Measurements from ENCODE around the gene LSM6.

The LSM6 gene

GRCh38 chr4:146158036-146158745 is 17.3 kb upstream of the LSM6 start:
- H3K27ac ChIP-seq (ENCODE audit: insufficient read depth, low read length, poor library complexity, severe bottlenecking), result no peak overlapping the region
- no peaks in the 10 kb centered on the region for H3K27me3 ChIP-seq (replicated peaks; ENCODE audit: control insufficient read depth, insufficient read depth, low read length, poor library complexity, severe bottlenecking)
- DNase-seq, result no peak
- no peaks in the 10 kb centered on the region for H3K36me3 ChIP-seq (ENCODE audit: control insufficient read depth, insufficient read depth, low read length)
- no peak overlapping the region for H3K4me3 ChIP-seq (ENCODE audit: insufficient read depth, low read depth, low read length, poor library complexity, severe bottlenecking)
- no peaks in the 10 kb centered on the region for H3K9me3 ChIP-seq (ENCODE audit: control insufficient read depth, low read length)
- H3K4me1 ChIP-seq (ENCODE audit: control insufficient read depth, insufficient read depth, low read length, poor library complexity, severe bottlenecking), result no peaks in the 10 kb centered on the region

DNA sequence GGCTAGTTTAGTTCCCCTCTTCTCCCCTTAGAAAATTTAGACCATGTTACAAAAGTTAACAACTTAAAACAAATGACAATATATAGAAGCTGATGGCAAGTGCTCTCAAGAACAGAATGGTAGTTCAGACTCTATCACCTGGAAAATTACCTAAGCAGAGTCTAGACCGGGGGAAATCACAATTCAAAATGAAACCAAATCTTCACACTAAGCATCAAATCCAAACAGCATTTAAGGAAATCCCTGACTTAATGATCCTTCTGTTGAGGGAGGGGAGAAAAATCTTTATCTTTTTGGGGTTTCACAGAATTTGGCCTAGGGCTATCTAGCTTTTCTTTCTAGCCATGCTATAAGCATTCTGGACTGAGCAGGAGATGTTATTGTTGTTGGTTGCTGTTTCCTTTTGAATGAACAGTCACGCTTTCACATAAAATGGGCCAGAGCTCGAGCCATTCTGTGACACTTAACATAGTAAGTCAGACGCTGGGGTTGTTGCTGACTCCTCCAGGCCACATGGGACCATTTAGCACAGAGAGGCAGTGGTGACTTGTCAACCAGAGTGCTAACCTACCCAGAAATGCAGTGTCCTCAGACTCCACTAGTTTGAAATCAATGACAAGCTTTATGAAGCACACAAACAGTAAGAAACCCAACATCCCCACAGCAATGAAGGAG is 16.0 kb upstream of the LSM6 start:
- H3K4me1 ChIP-seq (ENCODE audit: control insufficient read depth, insufficient read depth, low read length, poor library complexity, severe bottlenecking), result no peaks in the 10 kb centered on the region
- no peaks in the 10 kb centered on the region for H3K27me3 ChIP-seq (replicated peaks; ENCODE audit: control insufficient read depth, insufficient read depth, low read length, poor library complexity, severe bottlenecking)
- H3K4me3 ChIP-seq (ENCODE audit: insufficient read depth, low read depth, low read length, poor library complexity, severe bottlenecking), result no peak overlapping the region
- no peak overlapping the region for H3K27ac ChIP-seq (ENCODE audit: insufficient read depth, low read length, poor library complexity, severe bottlenecking)
- no peaks in the 10 kb centered on the region for H3K9me3 ChIP-seq (ENCODE audit: control insufficient read depth, low read length)
- no peaks in the 10 kb centered on the region for H3K36me3 ChIP-seq (ENCODE audit: control insufficient read depth, insufficient read depth, low read length)
- no peak for DNase-seq

DNA sequence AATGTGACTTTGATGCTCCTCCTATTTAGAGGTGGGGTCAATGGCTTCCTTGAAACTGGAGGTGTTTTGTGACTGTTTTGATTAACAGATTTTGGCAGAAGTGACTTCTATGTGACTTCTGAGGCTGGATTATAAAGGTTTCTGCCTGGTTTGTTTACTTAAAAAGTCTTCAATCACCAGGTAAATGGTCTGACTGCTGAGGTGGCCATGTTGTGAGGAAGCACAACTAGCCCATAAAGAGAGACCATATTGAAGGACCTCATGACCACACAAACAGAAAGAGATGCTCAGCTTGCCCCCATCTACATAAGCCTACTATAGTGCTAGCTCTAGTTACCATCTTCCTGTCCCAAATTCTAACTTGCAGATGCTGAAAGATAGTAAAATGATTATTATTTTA is 14.3 kb upstream of the LSM6 start:
- DNase-seq, result no peak
- H3K4me3 ChIP-seq (ENCODE audit: insufficient read depth, low read depth, low read length, poor library complexity, severe bottlenecking), result no peak overlapping the region
- no peaks in the 10 kb centered on the region for H3K27me3 ChIP-seq (replicated peaks; ENCODE audit: control insufficient read depth, insufficient read depth, low read length, poor library complexity, severe bottlenecking)
- no peaks in the 10 kb centered on the region for H3K9me3 ChIP-seq (ENCODE audit: control insufficient read depth, low read length)
- no peak overlapping the region for H3K27ac ChIP-seq (ENCODE audit: insufficient read depth, low read length, poor library complexity, severe bottlenecking)
- H3K4me1 ChIP-seq (ENCODE audit: control insufficient read depth, insufficient read depth, low read length, poor library complexity, severe bottlenecking), result no peaks in the 10 kb centered on the region
- H3K36me3 ChIP-seq (ENCODE audit: control insufficient read depth, insufficient read depth, low read length), result no peaks in the 10 kb centered on the region

- DNase-seq, result no peak
- Histone ChIP-seq H3K9me3 (ENCODE audit: control insufficient read depth, low read length) (no peaks in the 10 kb centered on the region), H3K36me3 (ENCODE audit: control insufficient read depth, insufficient read depth, low read length) (no peaks in the 10 kb centered on the region), H3K27ac (ENCODE audit: insufficient read depth, low read length, poor library complexity, severe bottlenecking) (no peak overlapping the region), H3K27me3 (replicated peaks; ENCODE audit: control insufficient read depth, insufficient read depth, low read length, poor library complexity, severe bottlenecking) (no peaks in the 10 kb centered on the region), H3K4me1 (ENCODE audit: control insufficient read depth, insufficient read depth, low read length, poor library complexity, severe bottlenecking) (no peaks in the 10 kb centered on the region), H3K4me3 (ENCODE audit: insufficient read depth, low read depth, low read length, poor library complexity, severe bottlenecking) (no peak overlapping the region)
These were observed 10.3 kb upstream of the LSM6 start for GRCh38 chr4:146165221-146165620.

- H3K4me1 ChIP-seq (ENCODE audit: control insufficient read depth, insufficient read depth, low read length, poor library complexity, severe bottlenecking), result no peaks in the 10 kb centered on the region
- no peak overlapping the region for H3K27ac ChIP-seq (ENCODE audit: insufficient read depth, low read length, poor library complexity, severe bottlenecking)
- no peaks in the 10 kb centered on the region for H3K36me3 ChIP-seq (ENCODE audit: control insufficient read depth, insufficient read depth, low read length)
- no peaks in the 10 kb centered on the region for H3K9me3 ChIP-seq (ENCODE audit: control insufficient read depth, low read length)
- no peaks in the 10 kb centered on the region for H3K27me3 ChIP-seq (replicated peaks; ENCODE audit: control insufficient read depth, insufficient read depth, low read length, poor library complexity, severe bottlenecking)
- H3K4me3 ChIP-seq (ENCODE audit: insufficient read depth, low read depth, low read length, poor library complexity, severe bottlenecking), result no peak overlapping the region
- DNase-seq, result no peak
These were observed 9.7 kb upstream of the LSM6 start for GRCh38 chr4:146165840-146166239.

DNA sequence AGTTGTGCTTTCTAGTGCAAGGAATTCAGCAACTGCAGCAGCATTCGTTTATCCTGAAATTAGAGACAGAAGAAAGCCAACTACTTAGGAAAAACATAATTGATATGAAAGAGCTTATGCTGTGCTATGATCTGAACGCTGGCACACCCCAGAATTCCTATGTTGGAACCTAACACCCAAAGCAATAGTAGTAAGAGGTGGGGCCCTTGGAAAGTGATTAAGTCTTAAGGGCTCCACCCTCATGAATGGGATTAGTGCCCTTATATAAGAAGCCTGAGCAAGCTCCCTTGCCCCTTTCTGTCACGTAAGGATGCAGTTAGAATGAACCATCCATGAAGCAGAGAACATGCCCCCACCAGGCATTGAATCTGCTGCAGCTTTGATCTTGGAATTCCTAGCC is 5.4 kb upstream of the LSM6 start:
- no peak for DNase-seq
- H3K27ac ChIP-seq (ENCODE audit: insufficient read depth, low read length, poor library complexity, severe bottlenecking), result no peak overlapping the region
- H3K27me3 ChIP-seq (replicated peaks; ENCODE audit: control insufficient read depth, insufficient read depth, low read length, poor library complexity, severe bottlenecking), result no peaks in the 10 kb centered on the region
- H3K4me1 ChIP-seq (ENCODE audit: control insufficient read depth, insufficient read depth, low read length, poor library complexity, severe bottlenecking), result peaks cover 3% of the 10 kb centered on the region
- H3K9me3 ChIP-seq (ENCODE audit: control insufficient read depth, low read length), result no peaks in the 10 kb centered on the region
- H3K4me3 ChIP-seq (ENCODE audit: insufficient read depth, low read depth, low read length, poor library complexity, severe bottlenecking), result no peak overlapping the region
- no peaks in the 10 kb centered on the region for H3K36me3 ChIP-seq (ENCODE audit: control insufficient read depth, insufficient read depth, low read length)

DNA sequence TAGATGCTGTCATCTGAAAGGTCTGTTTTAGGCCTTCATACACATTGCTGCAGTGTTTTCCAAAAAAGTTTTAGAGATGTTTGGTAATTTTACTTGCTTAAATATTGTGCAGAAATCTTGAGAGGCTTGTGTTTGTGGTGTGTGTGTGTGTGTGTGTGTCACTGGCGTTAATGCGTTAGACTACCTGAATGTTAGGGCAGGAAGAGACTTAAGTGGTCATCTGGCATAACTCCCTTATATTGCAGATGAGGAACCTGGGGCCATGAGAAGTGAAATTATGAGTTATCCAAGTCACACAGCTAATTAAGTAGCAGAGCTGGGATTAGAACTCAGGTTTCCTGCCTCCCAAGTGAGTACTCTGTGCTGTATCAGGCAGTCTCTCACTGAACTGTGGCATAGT is 1.4 kb downstream of the LSM6 start:
- Histone ChIP-seq H3K4me1 (ENCODE audit: control insufficient read depth, insufficient read depth, low read length, poor library complexity, severe bottlenecking) (peaks cover 23% of the 10 kb centered on the region), H3K27ac (ENCODE audit: insufficient read depth, low read length, poor library complexity, severe bottlenecking) (no peak overlapping the region), H3K36me3 (ENCODE audit: control insufficient read depth, insufficient read depth, low read length) (peaks cover 6% of the 10 kb centered on the region), H3K4me3 (ENCODE audit: insufficient read depth, low read depth, low read length, poor library complexity, severe bottlenecking) (peak overlapping the region; percentile 96), H3K9me3 (ENCODE audit: control insufficient read depth, low read length) (no peaks in the 10 kb centered on the region), H3K27me3 (replicated peaks; ENCODE audit: control insufficient read depth, insufficient read depth, low read length, poor library complexity, severe bottlenecking) (no peaks in the 10 kb centered on the region)
- no peak for DNase-seq

- Histone ChIP-seq H3K27ac (ENCODE audit: insufficient read depth, low read length, poor library complexity, severe bottlenecking) (no peak overlapping the region), H3K9me3 (ENCODE audit: control insufficient read depth, low read length) (no peaks in the 10 kb centered on the region), H3K36me3 (ENCODE audit: control insufficient read depth, insufficient read depth, low read length) (peaks cover 8% of the 10 kb centered on the region), H3K4me1 (ENCODE audit: control insufficient read depth, insufficient read depth, low read length, poor library complexity, severe bottlenecking) (peaks cover 23% of the 10 kb centered on the region), H3K27me3 (replicated peaks; ENCODE audit: control insufficient read depth, insufficient read depth, low read length, poor library complexity, severe bottlenecking) (no peaks in the 10 kb centered on the region), H3K4me3 (ENCODE audit: insufficient read depth, low read depth, low read length, poor library complexity, severe bottlenecking) (no peak overlapping the region)
- no peak for DNase-seq
These were observed 2.6 kb downstream of the LSM6 start for GRCh38 chr4:146178126-146178525.

- H3K9me3 ChIP-seq (ENCODE audit: control insufficient read depth, low read length), result no peaks in the 10 kb centered on the region
- no peak overlapping the region for H3K4me3 ChIP-seq (ENCODE audit: insufficient read depth, low read depth, low read length, poor library complexity, severe bottlenecking)
- no peaks in the 10 kb centered on the region for H3K27me3 ChIP-seq (replicated peaks; ENCODE audit: control insufficient read depth, insufficient read depth, low read length, poor library complexity, severe bottlenecking)
- DNase-seq, result no peak
- no peak overlapping the region for H3K27ac ChIP-seq (ENCODE audit: insufficient read depth, low read length, poor library complexity, severe bottlenecking)
- peaks cover 16% of the 10 kb centered on the region for H3K36me3 ChIP-seq (ENCODE audit: control insufficient read depth, insufficient read depth, low read length)
- H3K4me1 ChIP-seq (ENCODE audit: control insufficient read depth, insufficient read depth, low read length, poor library complexity, severe bottlenecking), result peaks cover 23% of the 10 kb centered on the region
These were observed 4.4 kb downstream of the LSM6 start for GRCh38 chr4:146179784-146180370.

GRCh38 chr4:146182443-146182842 is 6.9 kb downstream of the LSM6 start:
- H3K36me3 ChIP-seq (ENCODE audit: control insufficient read depth, insufficient read depth, low read length), result peaks cover 25% of the 10 kb centered on the region
- DNase-seq, result no peak
- H3K4me3 ChIP-seq (ENCODE audit: insufficient read depth, low read depth, low read length, poor library complexity, severe bottlenecking), result no peak overlapping the region
- H3K27me3 ChIP-seq (replicated peaks; ENCODE audit: control insufficient read depth, insufficient read depth, low read length, poor library complexity, severe bottlenecking), result no peaks in the 10 kb centered on the region
- no peaks in the 10 kb centered on the region for H3K9me3 ChIP-seq (ENCODE audit: control insufficient read depth, low read length)
- peaks cover 17% of the 10 kb centered on the region for H3K4me1 ChIP-seq (ENCODE audit: control insufficient read depth, insufficient read depth, low read length, poor library complexity, severe bottlenecking)
- H3K27ac ChIP-seq (ENCODE audit: insufficient read depth, low read length, poor library complexity, severe bottlenecking), result no peak overlapping the region

Measured in effector memory CD4-positive, alpha-beta T cell (primary cell).